ENCODE data around the gene ASTN2.

ASTN2 gene

GRCh38 chr9:116466271-116467235 lies 948.3 kb downstream of the ASTN2 start:
- no peak for DNase-seq (ENCODE audit: low spot score)
- in situ Hi-C loops (cut with MboI; ENCODE audit: low pct_unique_long_range_greater_than_20kb, low sequenced_read_pairs, unreplicated experiment) = no loop called here
- TF ChIP-seq, protein P1, sequence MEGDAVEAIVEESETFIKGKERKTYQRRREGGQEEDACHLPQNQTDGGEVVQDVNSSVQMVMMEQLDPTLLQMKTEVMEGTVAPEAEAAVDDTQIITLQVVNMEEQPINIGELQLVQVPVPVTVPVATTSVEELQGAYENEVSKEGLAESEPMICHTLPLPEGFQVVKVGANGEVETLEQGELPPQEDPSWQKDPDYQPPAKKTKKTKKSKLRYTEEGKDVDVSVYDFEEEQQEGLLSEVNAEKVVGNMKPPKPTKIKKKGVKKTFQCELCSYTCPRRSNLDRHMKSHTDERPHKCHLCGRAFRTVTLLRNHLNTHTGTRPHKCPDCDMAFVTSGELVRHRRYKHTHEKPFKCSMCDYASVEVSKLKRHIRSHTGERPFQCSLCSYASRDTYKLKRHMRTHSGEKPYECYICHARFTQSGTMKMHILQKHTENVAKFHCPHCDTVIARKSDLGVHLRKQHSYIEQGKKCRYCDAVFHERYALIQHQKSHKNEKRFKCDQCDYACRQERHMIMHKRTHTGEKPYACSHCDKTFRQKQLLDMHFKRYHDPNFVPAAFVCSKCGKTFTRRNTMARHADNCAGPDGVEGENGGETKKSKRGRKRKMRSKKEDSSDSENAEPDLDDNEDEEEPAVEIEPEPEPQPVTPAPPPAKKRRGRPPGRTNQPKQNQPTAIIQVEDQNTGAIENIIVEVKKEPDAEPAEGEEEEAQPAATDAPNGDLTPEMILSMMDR (IDR thresholded peaks at IDR 0.05; ENCODE audit: extremely low read depth, insufficient read depth, missing control alignments) = no peak

- TF ChIP-seq, protein P1 (IDR thresholded peaks at IDR 0.05; ENCODE audit: extremely low read depth, insufficient read depth, missing control alignments) = no peak
- no peak for DNase-seq (ENCODE audit: low spot score)
- in situ Hi-C loops (cut with MboI; ENCODE audit: low pct_unique_long_range_greater_than_20kb, low sequenced_read_pairs, unreplicated experiment) = no loop called here
Measured at GRCh38 chr9:116465576-116466270, 949.1 kb downstream of the ASTN2 start.

DNA sequence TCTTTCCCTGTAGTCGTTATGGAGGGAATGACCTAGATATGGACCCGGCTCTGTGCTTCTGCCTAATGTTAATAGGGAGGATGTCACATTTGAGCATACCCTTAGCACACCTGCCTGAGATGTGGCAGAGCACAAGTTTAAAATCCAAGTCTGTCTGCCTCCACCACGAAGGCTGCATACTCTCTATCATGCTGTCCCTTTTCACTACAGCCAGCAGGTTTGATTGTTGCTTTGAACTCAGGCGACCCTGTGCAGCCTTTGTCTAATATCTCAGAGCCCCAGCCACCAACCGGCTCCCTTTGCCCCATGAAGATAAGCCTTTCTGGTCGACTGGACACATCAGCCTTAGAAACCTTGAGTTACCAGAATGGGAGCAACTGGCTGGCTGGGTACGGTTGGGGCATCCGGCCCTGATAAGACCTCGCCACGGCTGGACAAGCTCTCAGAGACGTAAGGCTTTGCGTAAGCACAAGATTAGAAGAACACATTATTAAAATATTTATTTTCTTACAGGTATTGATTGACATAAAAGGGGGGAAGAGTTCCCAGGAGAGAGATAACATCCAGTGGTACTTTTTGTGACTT lies 949.8 kb downstream of the ASTN2 start:
- TF ChIP-seq, protein P1 (IDR thresholded peaks at IDR 0.05; ENCODE audit: extremely low read depth, insufficient read depth, missing control alignments) = no peak
- in situ Hi-C loops (cut with MboI; ENCODE audit: low pct_unique_long_range_greater_than_20kb, low sequenced_read_pairs, unreplicated experiment) = no loop called here
- DNase-seq (ENCODE audit: low spot score) = no peak

- in situ Hi-C loops (cut with MboI; ENCODE audit: low pct_unique_long_range_greater_than_20kb, low sequenced_read_pairs, unreplicated experiment) = no loop called here
- TF ChIP-seq, protein P1 (IDR thresholded peaks at IDR 0.05; ENCODE audit: extremely low read depth, insufficient read depth, missing control alignments) = no peak
- DNase-seq (ENCODE audit: low spot score) = no peak
Measured at GRCh38 chr9:116464423-116464822, 950.4 kb downstream of the ASTN2 start.

GRCh38 chr9:116461632-116462031 lies 953.2 kb downstream of the ASTN2 start:
- DNase-seq (ENCODE audit: low spot score) = no peak
- TF ChIP-seq, protein P1 (IDR thresholded peaks at IDR 0.05; ENCODE audit: extremely low read depth, insufficient read depth, missing control alignments) = no peak
- in situ Hi-C loops (cut with MboI; ENCODE audit: low pct_unique_long_range_greater_than_20kb, low sequenced_read_pairs, unreplicated experiment) = no loop called here

DNA sequence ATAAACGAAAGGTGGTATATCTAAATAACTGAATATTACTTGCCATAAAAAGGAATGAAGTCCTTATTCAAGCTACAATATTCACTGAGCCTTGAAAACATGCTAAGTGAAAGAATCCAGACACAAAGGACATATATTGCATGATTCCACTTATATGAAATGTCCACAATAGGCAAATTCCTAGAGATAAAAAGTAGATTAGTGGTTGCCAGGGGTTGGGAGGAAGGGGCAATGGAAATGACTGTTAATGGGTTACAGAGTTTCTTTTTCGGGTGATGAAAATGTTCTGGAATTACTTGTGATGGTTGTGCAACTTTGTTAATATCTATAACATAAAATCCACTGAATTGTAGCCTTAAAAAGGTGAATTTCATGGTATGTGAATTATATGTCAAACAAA lies 954.8 kb downstream of the ASTN2 start:
- DNase-seq (ENCODE audit: low spot score) = no peak
- in situ Hi-C loops (cut with MboI; ENCODE audit: low pct_unique_long_range_greater_than_20kb, low sequenced_read_pairs, unreplicated experiment) = no loop called here
- TF ChIP-seq, protein P1 (IDR thresholded peaks at IDR 0.05; ENCODE audit: extremely low read depth, insufficient read depth, missing control alignments) = no peak

Data from GM13977 (cell line).